Heart left ventricle (tissue), 13 donors: ENCODE results near the gene FOXA2.

ENCODE experiments used
- CTCF ChIP-seq, 12 donors: fragments of 200-600 bp; sonication (generic) in 4 of 12; IDR thresholded peaks; one replicate each; pipeline versions ENCODE4 v1.5.0 to v1.8.0; 2018 to 2022; ENCODE audit warnings: antibody characterized with exemption in 12 of 12, mild to moderate bottlenecking in 5 of 12
- POLR2A ChIP-seq, 2 donors: fragments of 450-650 bp; IDR thresholded peaks; one replicate each; pipeline ENCODE4 v1.6.1; 2017; ENCODE audit warnings: antibody characterized with exemption in 2 of 2, mild to moderate bottlenecking in 2 of 2, moderate library complexity in 2 of 2
- donor health status: ischemic (EF 13 %, LVEDD 7.1; RV severe dilation, severe dysfunction).
- donor health status: DM: no; HTN: yes; CAD: no.
- donor health status: DM: no; HTN: no; CAD: no.
- donor health status: ischemic (EF 25% LVEDD 6.9; RV normal size, moderate dysfunction).
- donor health status: ischemic (EF 25% LVEDD 5.7; RV mildly dilated, moderate dysfunction).
- donor health status: ischemic (EF 35%, LVEDD 5.7; RV mildly dilated, moderate dysfunction).
- donor health status: nonischemic (EF 11% LVEDD 7.7; RV severe dilation, severe dysfunction).
- donor health status: DM: yes; HTN: yes; CAD: no.
- donor health status: PGD.
- donor health status: ischemic (EF 29% LVEDD 5.4; RV normal size, mild dysfunction).
- donor health status: nonischemic (EF 23%, LVEDD 6.1; RV moderate dilation, normal function).

- TF ChIP-seq CTCF (IDR thresholded peaks at IDR 0.05): no peak
- TF ChIP-seq POLR2A (IDR thresholded peaks at IDR 0.05): no peak
Measured at GRCh38 chr20:22585786-22586493, 1.6 kb upstream of the FOXA2 start.
